IPS DF 4.7 (cell line): ENCODE data around the gene CRIP3.

Experiments used
- DNase-seq: peaks from one replicate; pipeline ENCODE4 v3.0.0-alpha.2; 2013; ENCODE audit warnings: low spot score; ENCODE audit errors: extremely low read depth

CRIP3 gene

DNA sequence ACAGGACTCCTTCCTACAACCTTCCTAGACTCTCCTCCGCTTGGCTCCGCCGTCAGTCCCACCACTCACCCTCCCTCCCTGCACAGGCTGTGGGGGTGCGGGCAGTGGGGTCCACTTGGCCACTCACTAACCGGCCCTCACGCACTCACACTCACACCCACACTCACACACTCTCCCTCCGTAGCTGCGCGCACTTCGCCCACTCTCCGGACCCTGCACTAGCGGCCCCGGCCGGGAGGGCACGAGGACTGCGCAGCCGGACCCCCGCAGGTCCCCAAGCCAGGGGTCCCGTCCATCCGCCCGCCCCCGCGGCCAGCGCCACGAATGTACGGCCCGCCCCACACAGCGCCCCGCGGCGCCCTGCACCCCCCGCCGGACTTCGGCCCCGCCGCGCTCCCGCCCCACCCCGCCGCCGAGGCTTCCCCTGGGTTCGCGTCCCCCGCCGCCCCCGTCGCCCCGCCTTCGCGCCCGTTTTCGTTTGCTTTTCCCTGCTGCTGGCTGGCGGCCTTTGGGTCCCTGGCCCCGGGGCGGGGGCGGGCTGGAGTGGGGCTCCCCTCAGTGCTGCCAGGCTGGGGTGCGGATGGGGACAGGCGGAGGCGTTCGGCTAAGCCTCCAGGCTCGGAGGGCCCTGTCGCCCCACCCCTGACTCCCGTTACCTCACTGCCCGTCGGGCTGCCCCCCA is 33.6 kb downstream of the CRIP3 start:
- no peak for DNase-seq

DNA sequence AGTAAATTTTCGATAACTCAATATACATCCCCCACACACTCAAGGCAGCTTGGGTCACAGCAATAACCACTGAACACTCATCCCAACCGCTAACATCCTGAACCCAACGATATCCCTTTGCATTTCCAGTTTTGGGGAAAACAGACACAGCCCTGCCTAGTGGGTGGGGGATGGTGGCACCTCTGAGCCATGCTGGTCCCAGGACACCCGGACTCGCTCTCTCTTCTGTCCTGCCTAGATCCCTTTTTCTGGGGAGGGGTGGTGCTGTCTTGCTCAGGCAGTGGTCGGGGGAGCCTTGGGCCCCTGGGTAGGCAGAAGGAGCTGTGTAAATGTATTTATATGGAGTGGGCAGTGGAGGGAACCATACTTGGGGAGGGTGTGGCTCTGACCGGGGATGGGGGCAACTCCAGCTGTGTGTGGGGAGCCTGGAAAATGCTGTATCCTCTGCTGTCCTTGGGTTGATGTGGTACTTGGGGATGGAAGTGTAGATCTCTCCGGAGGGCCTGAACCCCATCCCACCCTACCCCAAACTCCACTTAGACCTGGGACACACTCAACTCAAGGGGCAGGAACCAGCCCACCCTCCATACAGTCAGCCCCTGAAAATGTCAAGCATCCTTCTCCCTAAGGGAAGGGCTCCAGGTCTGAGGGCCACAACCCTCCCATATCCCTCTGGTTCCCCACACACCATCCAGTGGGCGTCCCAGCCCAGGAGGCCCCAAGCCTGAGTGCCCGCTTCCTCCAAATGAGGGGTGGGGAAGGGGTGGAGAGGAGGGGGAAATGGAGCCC is 34.3 kb downstream of the CRIP3 start:
- DNase-seq: no peak

DNA sequence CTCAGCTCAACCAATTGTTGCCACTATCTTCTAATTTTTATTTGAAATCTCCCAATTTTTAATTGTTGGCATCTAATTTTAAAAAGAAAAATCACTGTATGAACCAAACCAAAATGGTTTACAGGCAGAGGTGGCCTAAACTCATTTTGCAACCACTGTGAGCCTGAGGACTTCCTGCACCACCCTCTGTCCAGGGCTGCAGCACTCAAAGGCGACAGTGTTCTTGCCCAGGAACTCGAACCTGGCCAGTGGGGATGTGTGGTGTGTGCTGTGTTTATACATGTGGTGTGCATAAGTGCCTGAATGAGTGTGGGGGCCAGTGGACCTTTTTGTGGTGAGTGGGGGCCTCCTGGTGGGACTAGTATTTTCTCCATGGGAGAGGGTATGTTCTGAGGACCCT is 34.9 kb downstream of the CRIP3 start:
- no peak for DNase-seq

DNA sequence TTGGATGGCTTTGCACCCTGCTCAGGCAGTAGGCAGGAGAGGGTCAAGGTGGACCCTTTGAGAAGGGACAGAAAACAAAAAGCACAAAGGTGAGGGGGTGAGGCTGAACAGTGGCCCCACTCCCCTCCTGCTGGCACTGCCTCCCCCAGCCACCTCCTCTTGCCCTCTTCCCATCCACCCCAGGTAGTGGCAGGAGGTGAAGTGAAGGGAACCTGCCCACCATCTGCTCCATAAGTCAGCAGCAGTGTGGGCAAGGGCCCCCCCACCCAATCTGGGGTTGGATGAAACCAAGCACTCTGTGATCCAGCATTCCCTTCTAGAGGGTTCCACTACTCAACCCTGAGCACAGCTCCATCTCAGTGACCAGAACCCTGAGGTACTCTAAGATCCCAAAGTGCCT is 36.7 kb downstream of the CRIP3 start:
- no peak for DNase-seq

DNA sequence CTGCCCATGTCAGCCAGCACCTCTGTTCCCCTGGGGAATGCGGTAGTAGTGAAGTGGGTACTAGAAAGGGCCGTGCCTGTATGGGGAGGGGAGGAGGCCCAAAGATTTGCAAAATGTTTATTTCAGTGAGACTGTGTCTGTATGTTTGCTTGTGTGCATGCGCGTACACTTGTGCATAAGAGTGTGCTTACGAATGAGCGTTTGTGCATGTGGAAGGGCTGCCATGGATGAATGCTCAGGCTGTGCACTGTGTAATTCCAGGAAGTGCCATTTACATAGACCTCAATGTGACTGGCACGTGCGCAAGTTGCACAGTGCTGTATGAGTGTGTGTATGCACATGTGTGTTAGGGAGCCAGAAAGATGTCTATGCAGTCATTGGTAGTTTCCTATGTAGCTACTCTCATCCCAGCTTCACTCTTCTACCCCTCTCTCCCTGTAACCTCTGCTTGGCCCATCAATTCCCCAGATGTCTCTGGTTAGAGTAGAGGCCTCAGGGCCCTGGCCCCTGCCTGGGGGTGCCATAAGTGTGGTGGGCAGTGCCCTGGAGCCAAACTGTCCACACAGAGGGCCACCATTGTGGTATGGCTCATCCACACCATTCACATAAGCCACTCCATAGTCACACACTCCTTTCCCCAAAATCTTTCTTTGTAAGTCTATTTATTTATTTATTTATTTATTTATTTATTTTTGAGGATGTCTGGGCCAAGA is 37.4 kb downstream of the CRIP3 start:
- DNase-seq: no peak

DNA sequence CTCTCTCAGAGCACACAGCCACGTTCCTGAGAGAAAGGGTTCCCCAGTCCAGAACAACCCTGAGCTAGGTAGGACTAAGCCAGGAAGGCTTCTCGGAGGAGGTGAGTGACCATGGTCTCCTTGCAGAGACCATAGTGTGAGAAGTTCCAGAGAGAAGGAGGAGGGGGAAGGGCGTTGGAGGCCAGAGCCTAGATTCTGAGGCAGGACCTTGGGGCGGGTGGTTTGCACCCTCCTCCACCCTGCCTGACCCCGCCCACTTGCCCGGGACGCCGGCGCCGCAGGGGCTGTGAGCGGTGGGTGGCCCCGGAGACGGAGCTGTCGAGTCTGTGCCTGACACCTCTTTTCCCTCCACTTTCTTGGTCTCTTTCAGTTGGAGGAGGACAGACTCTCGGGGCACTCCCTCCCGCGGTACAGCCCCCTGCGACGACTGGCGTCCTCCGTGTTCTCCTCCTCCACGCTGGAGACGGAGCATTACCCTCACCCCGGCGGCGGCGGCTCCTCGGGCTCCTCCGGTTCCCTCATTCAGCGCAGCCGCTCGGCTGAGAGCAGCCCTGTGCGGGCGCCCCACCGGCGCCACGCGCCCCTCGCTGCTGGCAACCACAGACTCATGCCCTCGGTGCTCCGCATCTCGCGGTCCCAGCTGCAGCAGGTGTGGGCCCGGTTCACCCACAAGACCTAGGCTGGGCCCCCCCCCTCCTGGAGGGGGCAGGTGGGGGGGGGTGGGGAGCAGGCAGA is 39.2 kb downstream of the CRIP3 start:
- DNase-seq: no peak

DNA sequence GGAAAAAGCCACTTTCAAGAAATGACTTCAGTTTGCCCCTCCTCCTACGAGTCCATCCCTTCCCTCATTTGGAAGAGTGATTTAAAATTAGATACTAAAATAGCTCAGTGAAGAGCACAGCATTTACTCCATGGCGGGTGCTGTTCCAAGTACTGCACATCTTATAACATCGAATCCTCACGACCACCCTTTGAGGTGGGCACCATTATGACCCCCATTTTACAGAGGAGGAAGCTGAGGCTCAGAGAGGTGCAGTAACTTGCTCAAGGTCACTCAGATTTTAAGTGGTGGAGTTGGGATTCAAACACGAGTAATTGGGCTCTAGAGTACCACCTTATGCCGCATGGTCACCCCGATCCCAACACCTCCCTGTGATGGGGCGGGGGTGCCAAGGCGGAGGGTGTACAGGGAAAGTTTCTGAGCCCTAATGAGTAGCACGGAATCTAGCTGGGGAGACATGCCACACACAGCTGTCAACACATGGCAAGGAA is 39.8 kb downstream of the CRIP3 start:
- no peak for DNase-seq

DNA sequence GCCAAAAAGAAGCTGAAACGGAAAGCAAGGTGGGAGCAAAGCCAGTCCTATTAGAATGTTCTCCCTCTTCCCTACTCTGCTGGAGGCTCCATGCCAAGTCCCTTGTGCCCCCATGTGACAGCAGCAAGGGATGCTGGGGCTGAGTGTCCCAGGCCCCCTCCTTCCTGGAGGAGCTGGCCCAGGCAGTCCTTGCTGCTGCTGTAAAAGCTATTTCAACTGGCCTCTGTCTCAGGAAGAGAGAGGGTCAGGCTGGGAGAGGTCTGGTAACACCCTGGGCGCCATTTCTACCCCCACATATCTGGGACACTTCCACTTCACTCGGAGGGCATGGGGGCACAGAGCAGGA is 40.3 kb downstream of the CRIP3 start:
- no peak for DNase-seq

DNA sequence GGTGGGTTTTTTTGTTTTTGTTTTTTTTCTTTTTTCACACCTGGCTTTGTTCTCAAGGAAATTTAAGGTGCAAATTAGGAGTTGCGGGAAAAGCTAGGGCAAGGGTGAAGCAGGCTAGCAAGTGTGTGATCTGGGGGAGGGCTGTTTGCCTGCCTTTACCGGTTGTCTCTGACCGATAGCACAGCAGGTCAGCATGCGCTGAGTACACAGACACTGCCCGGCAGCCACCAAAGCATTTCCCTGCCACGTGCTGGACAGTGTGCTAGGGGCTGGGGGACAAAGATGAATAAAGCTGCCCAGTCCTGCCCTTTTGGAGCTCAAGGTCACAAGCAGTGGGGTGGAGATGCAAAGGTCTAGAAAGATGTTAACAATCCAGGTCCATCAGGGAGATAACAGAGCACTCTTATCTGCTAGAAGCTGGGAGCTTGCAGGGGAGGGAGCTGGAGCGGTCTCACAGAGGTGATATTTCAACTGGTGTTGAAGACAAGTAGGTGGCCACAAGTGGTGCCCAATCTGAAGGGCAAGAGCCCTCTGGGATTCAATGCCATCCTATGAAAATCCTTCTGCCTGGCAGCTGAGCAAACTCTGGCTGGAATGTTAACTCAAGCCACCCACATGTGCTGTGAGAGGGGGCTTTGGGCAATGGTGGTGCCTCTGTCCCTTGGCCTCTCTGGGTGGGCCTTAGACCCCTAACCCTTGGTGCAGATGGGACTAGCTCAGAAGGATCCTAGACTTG is 40.8 kb downstream of the CRIP3 start:
- DNase-seq: no peak

DNA sequence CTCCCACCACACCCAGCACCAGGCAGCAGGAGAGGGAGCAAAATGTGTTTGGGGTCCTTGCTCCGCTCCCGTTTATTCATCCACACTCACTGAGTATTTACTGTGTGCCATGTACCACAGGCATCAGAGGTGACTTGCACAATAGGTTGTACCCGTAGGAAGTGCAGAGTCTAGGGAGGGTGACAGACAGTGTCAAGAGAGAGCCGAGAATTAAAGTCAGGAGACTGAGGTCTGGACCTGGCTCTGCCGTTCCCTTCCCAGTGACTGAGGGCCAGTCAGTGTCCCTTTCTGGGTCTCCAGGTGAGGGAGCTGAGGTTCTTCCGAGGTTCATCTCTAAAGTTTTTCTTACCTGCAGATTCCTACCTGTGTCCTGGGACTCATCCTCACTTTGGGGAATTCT is 43.1 kb downstream of the CRIP3 start:
- DNase-seq: no peak

DNA sequence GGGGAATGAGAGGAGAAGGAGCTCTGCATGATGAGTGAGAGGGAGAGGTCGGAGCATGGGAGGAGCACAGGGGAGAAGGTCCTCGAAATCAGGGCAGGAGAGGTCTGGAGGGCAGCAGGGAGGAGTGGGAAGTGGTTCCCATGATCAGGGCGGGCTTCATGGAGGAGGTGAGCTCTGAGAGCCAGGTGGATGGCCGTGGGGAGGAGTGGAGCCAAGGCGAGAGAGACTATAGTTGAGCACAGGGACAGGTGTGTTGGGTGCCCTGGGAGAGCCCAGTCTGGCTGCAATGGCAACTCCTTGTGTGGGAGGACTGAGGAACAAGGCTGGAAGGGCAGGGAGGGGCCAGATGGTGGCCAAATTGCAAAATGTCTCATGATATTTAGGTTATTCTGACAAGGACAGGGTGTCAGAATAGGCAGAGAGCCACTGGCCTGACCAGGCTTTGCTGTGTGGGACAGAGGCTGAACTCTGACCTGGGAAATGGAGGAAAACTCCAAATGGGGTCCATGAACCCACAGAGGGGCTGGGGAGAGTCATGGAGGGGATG is 44.0 kb downstream of the CRIP3 start:
- no peak for DNase-seq

DNA sequence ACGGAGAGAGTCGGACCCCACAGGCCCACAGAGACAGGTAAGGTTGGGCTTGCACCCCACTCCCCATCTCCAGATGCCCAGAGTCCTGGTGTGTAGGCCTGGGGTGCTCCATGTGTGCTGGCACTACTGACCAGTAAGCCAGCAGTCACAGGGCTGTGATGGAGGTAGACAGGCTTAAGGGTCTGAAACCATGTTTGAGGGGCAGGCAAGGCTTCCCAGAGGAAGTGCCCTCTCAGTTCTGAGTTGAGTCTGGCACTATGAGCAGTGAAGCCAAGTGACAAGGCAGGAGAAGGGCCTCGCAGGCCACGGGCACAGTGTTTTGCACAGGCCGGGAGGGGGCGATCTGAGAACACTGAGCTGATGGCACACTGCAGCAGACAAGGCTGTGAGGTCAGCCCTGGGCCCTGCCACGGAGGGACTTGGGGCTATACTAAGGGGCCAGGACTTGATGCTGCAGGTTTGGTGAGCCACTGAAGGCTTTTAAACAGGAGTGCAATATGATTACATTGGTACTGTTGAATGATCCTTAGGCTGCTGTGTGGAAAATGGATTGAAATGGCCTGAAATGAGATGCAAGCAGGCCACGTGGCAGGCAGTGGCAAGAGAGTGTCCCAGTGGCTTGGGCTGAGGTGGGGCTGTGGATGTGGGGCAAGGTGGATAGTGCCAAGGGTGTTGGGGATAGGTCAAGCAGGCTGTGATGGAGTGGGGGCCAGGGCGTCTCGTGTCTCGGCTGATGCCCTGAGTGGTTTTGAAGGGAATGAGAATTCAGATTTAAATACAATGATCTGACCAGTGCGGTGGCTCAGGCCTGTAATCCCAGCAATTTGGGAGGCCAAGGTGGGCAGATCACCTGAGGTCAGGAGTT is 45.1 kb downstream of the CRIP3 start:
- DNase-seq: peak; percentile 58

DNA sequence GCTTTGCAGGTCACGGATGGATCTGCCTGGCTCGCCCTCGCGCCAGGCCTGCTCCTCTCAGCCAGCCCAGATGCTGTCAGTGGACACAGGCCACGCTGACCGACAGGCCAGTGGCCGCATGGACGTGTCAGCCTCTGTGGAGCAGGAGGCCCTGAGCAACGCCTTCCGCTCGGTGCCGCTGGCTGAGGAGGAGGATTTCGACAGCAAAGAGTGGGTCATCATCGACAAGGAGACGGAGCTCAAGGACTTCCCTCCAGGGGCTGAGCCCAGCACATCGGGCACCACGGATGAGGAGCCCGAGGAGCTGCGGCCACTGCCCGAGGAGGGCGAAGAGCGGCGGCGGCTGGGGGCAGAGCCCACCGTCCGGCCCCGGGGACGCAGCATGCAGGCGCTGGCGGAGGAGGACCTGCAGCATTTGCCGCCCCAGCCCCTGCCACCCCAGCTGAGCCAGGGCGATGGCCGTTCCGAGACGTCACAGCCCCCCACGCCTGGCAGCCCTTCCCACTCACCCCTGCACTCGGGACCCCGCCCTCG is 45.8 kb downstream of the CRIP3 start:
- DNase-seq: no peak

DNA sequence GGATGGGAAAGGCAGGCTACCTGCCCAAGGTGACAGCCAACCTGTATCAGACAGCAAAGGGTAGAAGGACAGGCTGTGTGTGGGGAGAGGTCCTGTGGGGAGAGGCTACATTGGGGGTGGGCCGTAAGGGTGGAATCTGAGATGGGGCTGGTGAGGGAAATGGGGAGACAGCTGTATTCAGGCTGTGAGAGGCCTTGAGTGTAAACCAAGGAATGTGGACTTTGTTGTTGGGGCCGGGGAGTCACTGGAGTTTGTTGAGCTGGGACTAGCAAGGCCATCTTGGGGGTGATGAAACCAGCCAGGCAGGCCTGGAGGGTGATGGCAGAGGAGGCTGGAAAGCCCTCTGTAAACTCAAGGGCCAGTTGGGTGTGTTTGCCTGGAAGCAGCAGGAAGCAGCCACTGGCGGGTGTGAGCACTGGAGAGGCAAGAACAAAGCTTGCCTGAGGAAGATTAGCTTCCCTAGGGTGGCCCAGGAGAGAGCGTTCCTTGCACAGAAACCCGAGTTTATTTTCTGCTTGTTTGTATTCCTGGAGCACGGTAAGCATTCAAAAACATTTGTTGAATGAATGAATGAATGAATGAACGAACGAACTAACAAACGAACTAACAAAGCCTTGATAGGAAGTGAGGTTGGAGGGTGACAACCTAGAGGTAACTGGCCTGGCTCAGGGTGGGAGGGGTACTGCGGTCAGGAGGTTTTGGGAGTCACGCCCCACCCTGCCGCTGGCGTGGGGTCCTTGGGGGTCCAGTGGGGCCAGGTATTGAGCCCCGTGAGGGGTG is 46.4 kb downstream of the CRIP3 start:
- no peak for DNase-seq

DNA sequence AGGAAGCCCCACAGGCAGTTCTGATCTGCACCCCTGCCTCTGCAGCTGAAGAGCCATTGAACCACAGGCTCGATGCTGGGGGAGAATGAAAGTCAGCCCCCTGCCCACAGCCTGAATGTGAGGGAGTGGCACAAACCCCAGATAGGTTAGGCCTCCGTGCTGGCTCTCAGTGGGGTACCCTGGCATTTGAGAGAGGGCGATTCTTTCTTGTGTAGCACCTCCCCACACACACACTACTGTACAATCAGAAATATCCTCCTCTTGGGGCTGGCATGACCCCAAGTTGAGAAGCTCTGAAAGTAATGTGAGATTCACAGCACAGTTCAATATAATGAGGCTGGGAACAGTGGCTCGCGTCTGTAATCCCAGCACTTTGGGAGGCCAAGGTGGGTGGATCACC is 47.4 kb downstream of the CRIP3 start:
- no peak for DNase-seq

DNA sequence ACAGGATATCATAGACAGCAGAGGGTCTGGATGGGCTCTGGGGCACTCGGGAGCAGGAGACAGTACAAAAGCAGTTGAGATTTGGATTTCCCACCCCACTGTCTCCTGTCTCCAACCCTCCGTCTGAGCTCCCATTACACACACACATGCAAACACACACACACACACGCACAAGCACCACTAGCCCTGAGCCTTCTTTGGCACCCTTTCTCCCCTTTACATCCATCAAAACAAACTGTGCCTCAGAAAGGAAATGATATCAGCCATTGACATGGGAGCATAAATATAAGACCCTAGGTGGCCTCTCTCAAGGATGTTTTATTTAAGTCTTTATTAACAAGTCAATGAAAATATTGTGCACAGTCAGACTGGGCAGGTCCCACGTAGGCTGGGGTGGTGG is 47.8 kb downstream of the CRIP3 start:
- no peak for DNase-seq

DNA sequence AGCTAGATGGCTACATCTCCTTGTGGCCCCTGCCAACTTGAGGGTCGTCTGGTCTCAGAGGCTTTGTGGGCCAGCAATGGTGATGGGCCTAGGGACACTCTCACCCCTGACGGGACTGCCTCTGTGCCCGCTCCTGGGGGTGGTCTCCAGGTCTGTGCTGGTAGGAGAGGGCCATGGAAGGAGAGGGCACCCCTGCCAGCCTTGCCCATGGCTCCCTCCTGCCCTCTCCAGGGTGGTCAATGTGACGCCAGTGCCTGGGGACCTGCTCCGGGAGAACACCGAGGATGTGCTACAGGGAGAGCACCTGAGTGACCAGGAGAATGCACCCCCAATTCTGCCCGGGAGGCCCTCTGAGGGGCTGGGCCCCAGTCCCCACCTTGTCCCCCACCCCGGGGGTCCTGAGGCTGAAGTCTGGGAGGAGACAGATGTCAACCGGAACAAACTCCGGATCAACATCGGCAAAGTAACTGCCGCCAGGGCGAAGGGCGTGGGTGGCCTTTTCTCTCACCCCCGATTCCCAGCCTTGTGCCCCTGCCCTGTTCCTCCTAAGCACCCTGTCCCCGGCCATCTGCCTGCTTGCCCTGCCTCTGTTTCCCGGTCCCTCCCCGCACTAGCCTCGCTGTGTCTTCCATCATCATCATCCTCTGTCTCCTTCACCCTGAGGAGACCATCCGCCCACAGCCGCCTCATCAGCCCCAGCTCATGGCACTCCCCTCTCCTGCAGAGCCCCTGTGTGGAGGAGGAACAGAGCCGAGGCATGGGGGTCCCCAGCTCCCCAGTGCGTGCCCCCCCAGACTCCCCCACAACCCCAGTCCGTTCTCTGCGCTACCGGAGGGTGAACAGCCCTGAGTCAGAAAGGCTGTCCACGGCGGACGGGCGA is 49.6 kb downstream of the CRIP3 start:
- no peak for DNase-seq

DNA sequence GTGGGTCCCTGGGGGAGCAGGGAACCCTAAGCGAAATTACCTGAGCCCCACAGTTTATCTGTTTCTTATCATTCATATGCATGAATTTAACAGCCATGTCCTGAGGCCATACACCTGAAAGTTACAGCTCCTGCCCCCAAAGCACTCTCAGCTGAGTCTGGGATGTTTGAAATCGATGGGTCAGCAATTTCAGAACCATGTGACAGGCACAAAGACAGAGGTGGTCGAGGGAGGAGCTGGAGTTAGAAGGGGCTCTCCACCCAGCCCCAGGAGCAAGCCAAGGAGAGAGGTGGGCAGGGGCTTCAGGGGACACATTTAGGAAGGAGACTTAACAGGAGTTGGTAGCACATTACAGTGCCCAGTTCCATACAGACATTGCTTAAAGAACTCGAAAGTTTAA is 50.4 kb downstream of the CRIP3 start:
- no peak for DNase-seq
